DMS53 treated with DMSO at 0.1 percent for 48 hours (cell line): ENCODE results near the gene DAW1.
A peak's percentile ranks its signal among the peaks of the same experiment; 100 is the strongest.
"Not testable (repeated sequence)": the region's sequence is repeated elsewhere in the genome, so short reads cannot be mapped to it uniquely, and the experiment has no call there.

Experiments used
- DNase-seq: peaks from one replicate; lab custom pipeline; 2025; ENCODE audit not compliant: unreplicated experiment; lab: John Stamatoyannopoulos, UW

The DAW1 gene, protein sequence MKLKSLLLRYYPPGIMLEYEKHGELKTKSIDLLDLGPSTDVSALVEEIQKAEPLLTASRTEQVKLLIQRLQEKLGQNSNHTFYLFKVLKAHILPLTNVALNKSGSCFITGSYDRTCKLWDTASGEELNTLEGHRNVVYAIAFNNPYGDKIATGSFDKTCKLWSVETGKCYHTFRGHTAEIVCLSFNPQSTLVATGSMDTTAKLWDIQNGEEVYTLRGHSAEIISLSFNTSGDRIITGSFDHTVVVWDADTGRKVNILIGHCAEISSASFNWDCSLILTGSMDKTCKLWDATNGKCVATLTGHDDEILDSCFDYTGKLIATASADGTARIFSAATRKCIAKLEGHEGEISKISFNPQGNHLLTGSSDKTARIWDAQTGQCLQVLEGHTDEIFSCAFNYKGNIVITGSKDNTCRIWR

DNA sequence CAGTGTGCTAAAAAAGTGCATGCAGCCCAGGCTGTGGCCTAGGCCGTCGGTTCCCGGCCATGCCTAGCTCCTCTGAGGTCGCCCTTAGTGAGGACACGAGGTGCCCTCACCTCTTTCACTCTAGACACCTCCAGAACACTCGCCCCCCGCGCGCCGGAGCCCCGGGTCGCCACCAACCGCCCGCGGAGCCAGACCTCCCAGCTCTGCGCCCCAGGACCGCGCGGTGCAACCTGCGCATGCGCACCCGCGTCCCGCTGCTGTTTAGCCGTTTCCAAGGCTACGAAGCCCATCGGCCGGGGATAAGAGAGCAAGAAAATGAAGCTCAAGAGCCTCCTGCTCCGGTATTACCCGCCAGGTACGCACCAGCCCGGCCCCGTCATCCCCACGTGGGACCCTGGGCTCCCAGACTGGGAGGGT lies at the start of gene DAW1:
TSS of gene DAW1 (plus strand) at position 257 of the 417 bp plus-strand sequence. CDS start at position 316, 59 bp downstream.
- DNase-seq = peak; percentile 41

DNA sequence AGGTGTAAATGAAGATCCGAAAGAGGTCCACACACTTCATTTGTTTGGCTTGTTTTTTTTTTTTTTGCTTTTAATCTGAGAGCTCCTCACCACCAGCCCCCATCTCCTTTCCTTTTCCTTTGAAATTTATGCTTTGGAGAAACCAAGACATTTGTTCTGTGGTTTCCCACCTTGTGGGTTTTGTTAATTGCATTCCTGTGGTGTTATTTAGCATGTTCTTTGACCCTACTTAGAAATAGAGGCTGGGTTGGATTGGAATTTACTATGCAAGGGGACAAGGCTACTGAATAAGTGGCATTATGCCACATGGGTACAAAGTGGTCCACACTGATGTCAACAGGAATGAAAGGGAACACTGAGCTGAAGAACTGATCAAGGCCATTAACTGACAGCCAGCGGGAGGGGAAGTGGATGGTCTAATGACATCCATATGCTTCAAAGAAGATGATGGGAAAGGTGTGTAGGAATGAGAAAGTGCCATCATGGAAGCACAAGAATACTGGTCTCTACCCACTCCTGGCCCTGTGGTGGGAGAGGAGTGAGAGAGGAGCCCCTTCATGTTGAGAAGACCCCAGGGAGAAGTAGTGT lies 48.9 kb upstream of the DAW1 start:
- no peak for DNase-seq

DNA sequence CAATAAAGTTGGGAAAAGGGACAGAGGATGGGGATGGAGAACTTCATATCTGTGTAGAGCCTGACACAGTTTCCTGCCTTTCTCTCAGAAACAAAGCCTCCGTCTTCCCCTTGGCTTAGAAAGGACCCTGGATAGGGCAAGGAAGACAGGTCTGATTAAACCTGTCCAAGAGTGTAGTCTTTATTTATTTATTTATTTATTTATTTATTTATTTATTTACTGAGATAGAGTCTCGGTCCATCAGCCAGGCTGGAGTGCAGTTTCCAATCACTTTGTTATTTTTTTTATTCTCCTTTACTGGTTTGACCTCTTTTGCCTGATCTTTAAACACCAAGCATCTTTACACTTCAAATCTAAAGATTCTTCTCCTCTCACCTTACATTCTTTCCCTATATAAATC lies 47.5 kb upstream of the DAW1 start:
- DNase-seq = no peak

DNA sequence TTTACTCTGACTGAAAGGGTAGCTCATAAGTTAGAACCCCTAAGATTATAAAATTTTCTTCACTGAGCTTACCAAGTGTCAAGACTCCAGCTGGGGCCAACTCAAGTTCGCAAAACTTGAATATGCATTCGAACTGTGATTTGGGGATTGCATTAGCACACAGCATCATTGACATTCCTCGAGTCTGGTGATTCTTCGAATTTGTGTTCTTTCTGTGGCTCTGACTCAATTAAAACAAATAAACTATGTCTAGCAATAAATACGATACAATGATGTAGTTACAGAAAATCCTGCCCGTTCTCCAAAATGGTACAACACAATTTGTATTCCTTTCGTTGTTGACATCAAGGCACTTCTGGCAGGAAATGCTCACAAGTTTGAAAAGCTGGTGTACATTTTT lies 46.7 kb upstream of the DAW1 start:
- no peak for DNase-seq

DNA sequence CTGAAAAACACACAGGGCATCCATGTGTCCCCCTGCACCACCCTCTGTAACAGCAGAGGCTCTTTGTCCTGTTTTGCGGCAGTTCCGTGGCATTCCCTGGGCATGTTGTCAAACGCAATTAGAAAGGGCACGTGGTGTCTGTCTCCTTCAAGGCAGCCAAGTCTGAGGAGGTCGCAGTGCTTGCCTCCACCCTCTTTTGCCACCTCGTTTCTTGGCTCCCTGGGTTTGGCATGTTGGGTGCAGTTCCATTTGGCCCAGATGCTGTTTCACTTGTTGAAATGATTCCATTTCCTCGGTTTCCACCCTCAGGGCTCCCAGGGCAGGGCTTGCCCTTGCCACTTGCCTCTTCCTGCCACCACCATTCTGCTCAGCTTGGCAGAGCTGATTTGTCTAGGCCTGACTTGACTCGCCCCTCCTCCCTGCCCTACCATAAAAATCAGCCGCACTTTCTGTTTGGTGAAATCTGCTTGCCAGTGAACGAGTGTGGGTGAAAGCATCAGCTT lies 45.4 kb upstream of the DAW1 start:
- no peak for DNase-seq

DNA sequence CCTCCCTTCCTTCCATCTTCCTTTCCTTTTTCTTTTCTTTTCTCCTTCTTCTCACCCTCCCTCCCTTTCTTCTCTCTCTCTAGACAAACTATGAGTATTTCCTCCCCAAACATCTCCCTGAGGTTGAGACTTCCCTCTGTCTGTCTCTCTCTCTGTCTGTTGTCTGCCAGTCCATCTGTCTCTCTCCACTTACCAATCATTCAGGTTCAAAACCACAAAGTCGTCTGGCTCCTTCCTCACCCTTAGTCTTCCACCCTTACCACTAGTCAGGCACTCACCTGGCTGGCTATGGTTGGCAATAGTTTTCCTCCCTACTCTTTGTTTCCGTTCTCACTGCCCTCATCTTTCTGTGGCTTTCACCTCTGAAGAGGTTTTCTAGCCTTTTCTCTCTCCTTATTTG lies 44.9 kb upstream of the DAW1 start:
- no peak for DNase-seq

DNA sequence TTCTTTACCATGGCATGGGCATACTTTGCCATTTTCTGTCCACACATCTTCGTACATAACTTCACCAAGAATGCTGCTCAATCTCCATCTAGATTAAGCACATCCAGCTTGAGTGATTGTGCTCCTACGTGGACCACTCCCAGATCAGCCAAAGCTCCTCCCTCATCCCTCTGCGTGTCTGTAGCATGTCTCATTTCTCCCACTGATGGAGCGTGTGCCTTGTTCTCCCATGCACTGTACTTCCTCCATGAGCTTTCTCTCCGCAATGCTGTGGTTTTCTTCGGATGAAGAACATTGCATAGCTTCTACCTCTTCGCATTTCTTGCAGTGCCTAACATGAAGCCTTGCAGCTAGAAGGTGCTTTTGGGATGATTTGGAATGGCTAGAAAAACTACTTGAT lies 44.3 kb upstream of the DAW1 start:
- DNase-seq = no peak

DNA sequence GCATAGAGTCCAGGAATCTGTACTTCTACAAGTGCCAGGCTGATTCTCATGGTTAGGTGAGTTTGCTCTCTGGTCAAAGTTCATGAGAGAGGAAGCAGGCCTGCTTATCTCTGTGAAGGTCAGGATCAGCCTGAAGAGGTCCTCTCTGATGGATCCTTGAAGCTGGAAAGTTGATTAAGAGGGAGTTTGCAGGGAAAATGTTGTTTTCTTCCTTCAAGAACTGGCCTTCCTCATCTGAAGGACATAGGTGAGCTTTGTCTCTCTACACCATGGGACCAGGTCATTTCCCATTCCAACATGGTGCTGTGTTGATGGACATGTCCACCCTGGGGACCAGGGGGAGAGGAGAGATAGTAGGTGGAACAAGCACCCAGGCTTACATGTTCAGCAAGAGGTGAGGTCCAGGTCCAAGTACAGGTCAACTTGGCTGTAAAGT lies 42.9 kb upstream of the DAW1 start:
- DNase-seq = no peak

DNA sequence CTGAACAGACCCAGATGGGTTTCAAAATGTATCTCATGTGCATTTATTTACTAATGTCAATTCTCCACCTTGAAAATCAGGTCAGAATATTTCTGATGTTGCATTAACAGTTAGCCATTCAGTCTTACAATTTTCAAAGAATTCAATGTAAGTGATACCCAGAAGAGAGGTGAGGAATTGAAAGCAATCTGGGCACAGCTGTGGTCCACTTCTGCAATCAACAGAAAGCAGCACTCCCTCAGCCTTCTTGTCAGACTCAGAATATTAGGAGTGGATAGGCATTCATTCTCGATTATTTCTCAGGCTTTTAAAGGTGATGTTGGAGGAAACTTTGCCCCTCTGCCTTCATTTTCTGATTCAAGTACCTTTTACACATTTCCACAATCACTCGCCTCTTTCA lies 42.1 kb upstream of the DAW1 start:
- DNase-seq = no peak

DNA sequence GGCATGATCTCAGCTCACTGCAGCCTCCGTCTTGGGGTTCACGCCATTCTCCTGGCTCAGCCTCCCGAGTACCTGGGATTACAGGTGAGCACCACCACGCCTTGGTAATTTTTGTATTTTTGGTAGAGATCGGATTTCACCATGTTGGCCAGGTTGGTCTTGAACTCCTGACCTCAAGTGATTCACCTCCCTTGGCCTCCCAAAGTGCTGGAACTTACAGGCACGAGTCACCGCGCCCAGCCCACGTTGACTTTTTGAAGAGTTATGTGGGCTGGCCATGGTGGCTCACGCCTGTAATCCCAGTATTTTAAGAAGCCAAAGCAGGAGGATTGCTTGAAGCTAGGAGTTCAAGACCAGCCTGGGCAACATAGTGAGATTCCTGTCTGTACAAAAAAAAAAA lies 37.0 kb upstream of the DAW1 start:
- no peak for DNase-seq

DNA sequence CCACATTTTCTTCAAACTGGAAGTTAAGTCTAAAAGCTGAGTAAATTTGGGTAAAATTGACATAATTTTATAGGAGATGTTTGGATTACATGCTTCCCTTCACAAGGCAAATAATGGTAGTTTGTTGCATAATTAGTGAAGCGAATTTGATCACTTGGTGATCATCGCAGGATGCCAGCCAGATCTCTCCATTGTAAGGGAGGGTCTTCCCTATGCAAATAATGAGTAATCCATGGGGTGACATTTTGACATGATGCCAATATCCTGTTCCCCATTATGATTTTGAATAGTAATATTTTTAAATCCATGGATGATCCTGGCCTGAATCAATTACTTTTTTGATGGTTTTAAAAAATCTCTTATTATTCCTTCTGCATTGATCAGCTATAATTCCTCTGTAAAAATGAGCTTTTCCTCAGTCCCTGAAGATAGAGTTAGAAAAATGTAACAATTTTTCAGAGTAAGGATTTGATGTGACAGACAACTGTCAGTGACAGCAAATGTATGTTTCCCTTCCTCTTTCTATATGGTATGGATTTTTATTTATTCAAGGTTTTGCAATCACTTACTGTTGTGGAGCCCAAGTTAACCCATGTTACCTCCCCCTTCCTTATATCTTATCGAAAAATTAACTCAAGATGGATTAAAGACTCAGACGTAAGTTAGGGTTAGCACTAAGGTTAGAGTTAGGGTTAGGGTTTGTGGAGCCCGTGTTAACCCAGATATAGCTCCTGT lies 36.3 kb upstream of the DAW1 start:
- DNase-seq = no peak

DNA sequence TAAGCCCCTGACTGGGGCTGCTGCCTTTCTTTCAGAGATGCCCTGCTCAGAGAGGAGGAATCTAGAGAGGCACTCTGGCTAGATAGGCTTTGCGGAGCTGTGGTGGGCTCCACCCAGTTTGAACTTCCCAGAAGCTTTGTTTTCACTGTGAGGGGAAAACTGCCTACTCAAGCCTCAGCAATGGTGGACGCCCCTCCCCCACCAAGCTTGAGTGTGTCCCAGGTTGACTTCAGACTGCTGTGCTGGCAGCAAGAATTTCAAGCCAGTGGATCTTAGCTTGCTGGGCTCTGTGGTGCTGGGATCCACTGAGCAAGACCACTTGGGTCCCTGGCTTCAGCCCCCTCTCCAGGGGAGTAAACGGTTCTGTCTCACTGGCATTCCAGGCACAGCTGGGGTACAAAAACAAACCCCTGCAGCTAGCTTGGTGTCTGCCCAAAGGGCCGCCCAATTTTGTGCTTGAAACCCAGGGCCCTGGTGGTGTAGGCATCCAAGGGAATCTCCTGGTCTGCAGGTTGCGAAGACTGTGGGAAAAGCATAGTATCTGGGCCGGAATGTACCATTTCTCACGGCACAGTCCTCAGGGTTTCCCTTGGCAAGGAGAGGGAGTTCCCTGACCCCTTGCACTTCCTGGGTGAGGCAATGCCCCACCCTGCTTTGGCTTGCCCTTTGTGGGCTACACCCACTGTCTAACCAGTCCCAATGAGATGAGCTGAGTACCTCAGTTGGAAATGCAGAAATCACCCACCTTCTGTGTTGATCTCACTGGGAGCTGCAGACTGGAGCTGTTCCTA lies 31.9 kb upstream of the DAW1 start:
- not testable (repeated sequence) for DNase-seq

DNA sequence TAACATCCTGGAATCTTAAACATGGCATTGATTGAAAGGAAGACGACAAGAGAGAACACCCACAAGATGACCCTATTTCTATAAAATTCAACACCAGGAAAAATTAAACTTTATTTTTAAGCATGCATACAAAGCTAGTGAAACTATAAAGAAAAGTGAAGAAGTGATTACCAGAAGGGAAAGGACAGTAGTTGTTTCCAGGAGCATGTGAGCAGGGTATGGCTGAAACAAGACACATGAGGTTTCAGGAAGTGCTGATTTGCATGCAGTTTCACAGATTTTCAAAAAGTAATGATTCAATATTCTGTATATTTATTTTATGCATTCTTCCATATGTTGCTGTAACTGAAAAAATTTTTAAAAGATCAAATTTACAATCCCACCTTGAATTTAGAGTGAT lies 24.6 kb upstream of the DAW1 start:
- DNase-seq = no peak

DNA sequence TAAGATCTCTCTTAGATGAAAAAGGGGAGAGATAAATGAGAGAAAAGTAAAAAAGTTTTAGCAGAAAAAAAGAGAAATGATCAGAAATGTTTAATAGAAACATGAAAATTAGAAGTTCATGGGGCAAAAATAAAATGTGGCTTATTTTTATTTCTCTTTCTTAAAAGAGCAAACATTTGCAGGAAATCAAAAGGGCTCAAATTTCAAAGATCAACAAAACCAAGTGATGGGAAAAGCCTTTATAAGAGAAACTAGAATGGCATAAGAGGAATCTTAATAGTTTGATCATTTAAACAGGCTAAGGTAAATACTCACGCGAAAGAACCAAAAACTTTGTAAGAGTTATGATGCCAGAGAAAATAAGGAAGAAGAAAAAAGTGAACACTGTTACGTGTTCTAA lies 23.3 kb upstream of the DAW1 start:
- no peak for DNase-seq

DNA sequence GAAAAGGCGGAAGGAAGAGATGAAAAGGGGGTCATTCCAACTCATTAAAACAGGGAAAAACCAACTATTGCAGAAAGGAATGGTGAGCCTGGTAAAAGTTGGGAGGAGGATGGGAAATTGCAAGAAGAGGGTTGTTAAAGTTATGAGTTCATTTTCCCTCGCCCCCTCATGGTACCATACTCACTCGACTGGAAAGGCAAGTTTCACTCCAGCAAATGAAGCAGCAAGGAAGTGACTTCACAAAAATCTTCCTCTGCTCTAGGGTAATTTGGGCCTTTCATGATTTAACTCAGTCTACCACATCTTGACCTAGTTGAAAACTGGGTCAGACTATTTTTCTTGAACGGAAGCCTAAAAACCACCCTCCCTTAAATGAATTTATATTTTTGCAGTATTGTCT lies 22.8 kb upstream of the DAW1 start:
- no peak for DNase-seq

DNA sequence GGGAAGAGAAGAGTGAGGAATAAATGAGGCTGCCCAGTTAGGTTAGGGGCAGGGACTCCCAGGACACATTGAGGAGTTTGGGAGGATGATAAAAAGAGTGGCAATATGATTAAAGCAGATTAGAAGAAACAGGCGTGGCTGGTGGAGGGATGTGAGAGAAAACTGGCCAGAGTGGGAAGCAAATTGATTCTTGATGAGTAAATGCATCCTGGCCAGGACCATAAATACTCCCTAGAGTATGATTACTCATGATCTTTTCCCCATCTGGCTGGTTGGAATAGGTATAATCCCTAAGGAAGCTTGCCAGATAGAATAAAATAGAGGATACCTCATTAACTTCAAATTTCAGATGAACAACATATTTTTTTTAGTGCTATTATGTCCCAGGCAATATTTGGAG lies 21.5 kb upstream of the DAW1 start:
- no peak for DNase-seq

DNA sequence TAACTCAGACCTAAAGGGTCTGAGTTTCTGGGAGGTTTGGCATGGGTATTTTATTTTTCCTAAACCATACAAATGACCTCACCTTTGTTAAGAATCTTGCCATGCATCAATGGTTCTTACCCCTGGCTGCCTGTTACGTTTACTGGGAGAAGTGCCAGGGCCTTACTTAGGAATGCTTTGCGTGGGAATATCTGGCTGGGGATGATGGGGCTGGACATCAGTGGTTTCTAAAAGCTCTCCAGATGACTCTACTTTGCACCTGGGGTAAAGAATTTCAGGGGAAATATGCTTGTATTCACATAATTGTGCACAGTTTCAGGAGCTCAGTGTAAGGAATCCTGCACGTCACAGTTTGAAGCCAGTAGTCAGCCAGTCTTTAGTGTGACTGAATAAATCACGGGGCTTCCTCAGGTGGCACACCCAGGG lies 18.2 kb upstream of the DAW1 start:
- no peak for DNase-seq

DNA sequence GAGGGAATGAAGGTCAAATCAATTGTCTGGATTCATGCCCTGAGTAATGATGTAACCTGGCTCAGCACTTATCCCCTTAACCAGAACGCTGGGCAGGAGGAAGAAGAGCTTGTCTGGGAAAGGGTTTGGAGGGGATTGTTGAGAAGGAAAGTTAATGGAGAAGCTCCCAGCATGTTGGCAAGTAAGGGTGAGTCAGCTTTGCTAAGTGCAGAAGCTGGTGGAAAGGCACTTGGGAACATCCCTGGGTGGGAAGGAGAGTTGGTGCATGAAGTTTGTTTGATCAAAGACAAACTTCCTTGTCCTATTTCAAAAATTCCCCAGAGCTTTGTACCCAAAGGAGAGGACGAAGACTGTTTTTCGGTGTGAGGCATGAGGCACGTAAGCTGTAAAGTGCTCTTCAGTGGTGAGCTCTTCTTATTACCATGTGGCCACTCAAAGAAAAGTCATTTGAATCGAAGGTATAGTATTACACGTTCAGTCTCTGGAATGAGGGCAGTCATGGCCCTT lies 17.6 kb upstream of the DAW1 start:
- DNase-seq = peak; percentile 20

DNA sequence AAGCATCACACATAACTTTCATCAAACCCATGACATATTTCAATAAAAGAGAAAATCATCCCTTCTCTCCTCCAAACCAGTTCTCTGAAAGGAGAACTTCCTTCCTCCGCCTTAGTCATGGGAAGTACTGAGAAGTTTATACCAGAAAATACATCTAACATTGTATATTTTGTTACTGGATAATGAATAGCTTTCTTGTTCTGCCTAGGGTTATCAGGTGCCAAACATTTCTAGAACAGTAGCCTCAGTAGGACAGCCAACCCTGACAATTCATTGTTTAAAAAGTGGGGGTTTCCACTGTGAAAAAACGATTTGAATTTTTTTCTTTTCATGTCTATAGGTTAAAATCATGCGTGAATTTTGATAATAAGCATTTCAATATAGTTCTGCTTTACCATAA lies 16.0 kb upstream of the DAW1 start:
- DNase-seq = no peak

DNA sequence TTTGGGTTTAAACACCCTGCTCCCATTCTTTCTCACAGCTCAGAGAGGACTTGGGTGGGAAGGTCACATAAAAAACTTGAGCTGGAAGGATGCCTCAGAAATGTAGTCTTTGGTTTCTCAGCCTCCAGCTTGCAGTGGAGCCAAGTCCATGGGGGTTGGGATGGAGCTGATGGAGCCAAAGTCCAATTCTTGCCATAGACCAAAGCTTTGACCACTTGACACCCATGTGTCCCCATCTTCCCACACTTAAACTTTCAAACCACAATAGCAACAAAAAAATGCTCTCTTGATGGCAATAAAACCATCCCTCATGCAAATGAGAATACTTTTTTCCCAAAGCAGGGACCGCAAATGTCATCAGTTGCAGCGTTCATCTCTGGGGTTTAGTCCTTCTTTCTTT lies 14.7 kb upstream of the DAW1 start:
- DNase-seq = no peak

DNA sequence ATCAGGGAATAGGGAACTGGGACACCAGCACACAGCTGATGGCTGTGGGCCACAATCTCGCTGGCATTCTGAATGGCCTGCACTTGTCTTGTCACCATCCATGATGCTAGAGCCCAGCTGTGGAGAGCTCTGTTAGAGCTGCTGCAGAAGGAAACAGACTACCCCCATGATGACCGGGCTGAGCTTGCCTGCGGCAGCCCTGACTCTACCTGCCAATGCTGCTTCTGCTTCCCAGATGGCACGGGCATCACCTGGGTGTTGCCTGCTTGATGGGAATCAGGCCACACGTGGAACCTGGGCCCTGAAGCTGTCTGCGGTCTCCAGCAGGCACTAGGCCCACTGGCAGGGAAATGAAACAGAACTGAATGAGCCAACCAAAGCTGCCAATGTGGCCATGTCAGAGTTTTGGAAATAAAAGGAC lies 11.2 kb upstream of the DAW1 start:
- no peak for DNase-seq
